GM23338 (cell line): ENCODE results near the gene BRD3. TPM values are rescaled to one million over a fixed set of nuclear protein-coding genes. Genes with fewer than 3 reads are reported as not detected.

Experiments
- ATAC-seq: fragments of 200-7000 bp; cut with Tn5 transposase; 3 replicates; pipeline ENCODE4 v1.9.1; 2020
- DNase-seq: peaks from one replicate; pipeline ENCODE4 v3.0.0-alpha.2; 2015; ENCODE audit warnings: low spot score
- H2AFZ ChIP-seq: fragments of 200-600 bp; sonication (generic); 2 replicates; pipeline ENCODE4 v1.8.0; 2016; ENCODE audit warnings: antibody characterized with exemption, mild to moderate bottlenecking, moderate library complexity
- H3F3A ChIP-seq: fragments of 200-600 bp; sonication (generic); replicated peaks from 2 replicates; pipeline ENCODE4 v1.8.0; 2017; ENCODE audit warnings: antibody characterized with exemption, mixed run types, low read depth
- H3K27ac ChIP-seq: fragments of 200-600 bp; sonication (generic); 2 replicates; pipeline ENCODE4 v1.6.1; 2016; ENCODE audit warnings: low read depth
- H3K27me3 ChIP-seq: fragments of 200-600 bp; sonication (generic); 2 replicates; pipeline ENCODE4 v1.8.0; 2016; ENCODE audit warnings: mild to moderate bottlenecking, mixed run types, moderate library complexity; ENCODE audit not compliant: insufficient read depth
- H3K36me3 ChIP-seq: fragments of 200-600 bp; sonication (generic); 2 replicates; pipeline ENCODE4 v1.8.0; 2016; ENCODE audit warnings: mild to moderate bottlenecking; ENCODE audit not compliant: insufficient read depth
- H3K4me1 ChIP-seq: fragments of 200-600 bp; sonication (generic); 2 replicates; pipeline ENCODE4 v1.8.0; 2016; ENCODE audit warnings: mild to moderate bottlenecking, moderate library complexity; ENCODE audit not compliant: insufficient read depth
- H3K4me2 ChIP-seq: fragments of 200-600 bp; sonication (generic); 2 replicates; pipeline ENCODE4 v1.7.1; 2017; ENCODE audit warnings: mixed run types
- H3K4me3 ChIP-seq: fragments of 200-600 bp; sonication (generic); 2 replicates; pipeline ENCODE4 v1.6.1; 2016; ENCODE audit warnings: mixed run types
- H3K79me2 ChIP-seq: fragments of 200-600 bp; sonication (generic); replicated peaks from 2 replicates; pipeline ENCODE4 v1.8.0; 2017; ENCODE audit warnings: mild to moderate bottlenecking; ENCODE audit not compliant: insufficient read depth
- H3K9me2 ChIP-seq: fragments of 200-600 bp; sonication (generic); 2 replicates; pipeline ENCODE4 v1.8.0; 2017; ENCODE audit not compliant: insufficient read depth
- H4K20me1 ChIP-seq: fragments of 200-600 bp; sonication (generic); replicated peaks from 2 replicates; pipeline ENCODE4 v1.8.0; 2017; ENCODE audit warnings: mild to moderate bottlenecking; ENCODE audit not compliant: insufficient read depth
- H3K27ac Mint-ChIP-seq: 2 replicates; pipeline ENCODE4 v1.8.0; 2020; ENCODE audit warnings: inconsistent platforms, mild to moderate bottlenecking, moderate library complexity, mixed read lengths
- H3K27me3 Mint-ChIP-seq: 3 replicates; pipeline ENCODE4 v1.8.0; 2022; ENCODE audit warnings: low read depth, mild to moderate bottlenecking, moderate library complexity, mixed read lengths, inconsistent platforms; ENCODE audit not compliant: insufficient read depth, poor library complexity
- H3K36me3 Mint-ChIP-seq: 3 replicates; pipeline ENCODE4 v1.8.0; 2021; ENCODE audit warnings: low read depth, mild to moderate bottlenecking, inconsistent platforms, moderate library complexity, mixed read lengths
- H3K4me1 Mint-ChIP-seq: 3 replicates; pipeline ENCODE4 v1.8.0; 2020; ENCODE audit warnings: mild to moderate bottlenecking, inconsistent platforms, mixed read lengths
- H3K4me3 Mint-ChIP-seq: 3 replicates; pipeline ENCODE4 v1.8.0; 2021; ENCODE audit warnings: moderate library complexity, mild to moderate bottlenecking, inconsistent platforms, mixed read lengths
- H3K9me3 Mint-ChIP-seq: 3 replicates; pipeline ENCODE4 v1.8.0; 2020; ENCODE audit warnings: moderate library complexity, mild to moderate bottlenecking, inconsistent platforms, mixed read lengths
- CREB1 ChIP-seq: fragments of 250-450 bp; sonication (Bioruptor Pico); IDR thresholded peaks from 2 replicates; pipeline ENCODE4 v1.5.0; 2020; ENCODE audit warnings: low read depth, mild to moderate bottlenecking, moderate library complexity
- CTCF ChIP-seq, 2 experiments: fragments of 200-600 bp in 1 of 2; sonication (generic) in 1 of 2; conservative IDR thresholded peaks; 2 replicates each; pipeline versions ENCODE4 v1.5.1 to v1.6.1; 2016 to 2017; ENCODE audit warnings: antibody characterized with exemption in 2 of 2, low read depth in 2 of 2, mild to moderate bottlenecking in 2 of 2, moderate library complexity in 1 of 2
- ETS1 ChIP-seq: IDR thresholded peaks from 2 replicates; pipeline ENCODE4 v1.6.1; 2016; ENCODE audit warnings: antibody characterized with exemption
- EZH2phosphoT487 ChIP-seq: fragments of 200-600 bp; sonication (generic); IDR thresholded peaks from one replicate; pipeline ENCODE4 v1.8.1; 2018; ENCODE audit warnings: antibody characterized with exemption; ENCODE audit not compliant: unreplicated experiment
- NANOG ChIP-seq: IDR thresholded peaks from 2 replicates; pipeline ENCODE4 v1.6.1; 2016; ENCODE audit warnings: antibody characterized with exemption, borderline replicate concordance
- POLR2AphosphoS5 ChIP-seq: IDR thresholded peaks from 2 replicates; pipeline ENCODE4 v1.6.1; 2016; ENCODE audit warnings: antibody characterized with exemption, low read depth
- REST ChIP-seq: IDR thresholded peaks from one replicate; pipeline ENCODE4 v1.6.1; 2018; ENCODE audit warnings: antibody characterized with exemption; ENCODE audit not compliant: unreplicated experiment
- STAT1 ChIP-seq: IDR thresholded peaks from one replicate; pipeline ENCODE4 v1.6.1; 2016; ENCODE audit warnings: antibody characterized with exemption; ENCODE audit not compliant: unreplicated experiment
- ZNF114 ChIP-seq: fragments of 250-450 bp; sonication (Bioruptor Pico); IDR thresholded peaks from 2 replicates; pipeline ENCODE4 v1.5.0; 2020; ENCODE audit warnings: mild to moderate bottlenecking, moderate library complexity
- polyA plus RNA-seq: library from polyadenylated mRNA; unstranded; fragments of >200 nt; fragmentation: Nextera tagmentation; extraction: Ambion mirVana; gene quantifications from 2 replicates; pipeline ENCODE4 v1.2.1, GENCODE V29; 2016
- total RNA-seq: library from RNA; depleted of rRNA; stranded (reverse); fragments of >200 nt; shearing (Covaris generic); gene quantifications from 2 replicates; pipeline ENCODE4 v1.2.3, GENCODE V29; 2014

The BRD3 gene
- total and polyA plus RNA-seq, 2 experiments from 2014 or later: 46.0 to 88.0 TPM

GRCh38 chr9:134035041-134036039, 32.5 kb downstream of the BRD3 start:
- Mint-ChIP-seq H3K9me3 (no peaks in the 10 kb centered on the region), H3K27me3 (peaks cover 12% of the 10 kb centered on the region), H3K27ac (no peak overlapping the region), H3K4me1 (no peaks in the 10 kb centered on the region), H3K36me3 (peaks cover 74% of the 10 kb centered on the region), H3K4me3 (no peak overlapping the region)
- Histone ChIP-seq H3K27ac (no peak overlapping the region), H3K79me2 (peaks cover 6% of the 10 kb centered on the region; the same call in 1 of the 2 replicates), H3F3A (0 out of 2 replicates have a peak, but pooled peaks cover 5% of the 10 kb centered on the region), H2AFZ (no peak overlapping the region), H4K20me1 (peaks cover 7% of the 10 kb centered on the region; the same call in 1 of the 2 replicates), H3K4me1 (no peaks in the 10 kb centered on the region), H3K27me3 (no peaks in the 10 kb centered on the region), H3K4me3 (no peak overlapping the region), H3K4me2 (no peak overlapping the region), H3K9me2 (no peaks in the 10 kb centered on the region), H3K36me3 (peaks cover 40% of the 10 kb centered on the region; the same call in 1 of the 2 replicates)
- no peak for DNase-seq
- ATAC-seq: no peak
- TF ChIP-seq STAT1: no peak
- no peak for TF ChIP-seq POLR2AphosphoS5
- TF ChIP-seq CREB1 (CRISPR knock-in tag): no peak
- no peak for TF ChIP-seq NANOG
- TF ChIP-seq ETS1: no peak
- no peak for TF ChIP-seq ZNF114 (CRISPR knock-in tag)

- Mint-ChIP-seq H3K27ac (no peak overlapping the region), H3K36me3 (peaks cover 65% of the 10 kb centered on the region), H3K4me1 (no peaks in the 10 kb centered on the region), H3K27me3 (peaks cover 10% of the 10 kb centered on the region), H3K4me3 (no peak overlapping the region), H3K9me3 (no peaks in the 10 kb centered on the region)
- no peak overlapping the region for H3K4me3 ChIP-seq
- H4K20me1 ChIP-seq: peaks cover 7% of the 10 kb centered on the region; the same call in 1 of the 2 replicates
- ATAC-seq (no peak), DNase-seq (no peak)
- 0 out of 2 replicates have a peak, but pooled peaks cover 5% of the 10 kb centered on the region for H3F3A ChIP-seq
- H2AFZ ChIP-seq: no peak overlapping the region
- peaks cover 40% of the 10 kb centered on the region; the same call in 1 of the 2 replicates for H3K36me3 ChIP-seq
- H3K9me2 ChIP-seq: no peaks in the 10 kb centered on the region
- no peak overlapping the region for H3K4me2 ChIP-seq
- no peaks in the 10 kb centered on the region for H3K4me1 ChIP-seq
- H3K27me3 ChIP-seq: no peaks in the 10 kb centered on the region
- no peak overlapping the region for H3K27ac ChIP-seq
- peaks cover 6% of the 10 kb centered on the region; the same call in 1 of the 2 replicates for H3K79me2 ChIP-seq
- TF ChIP-seq CREB1 (CRISPR knock-in tag) (no peak), REST (no peak), ETS1 (no peak), ZNF114 (CRISPR knock-in tag) (no peak), NANOG (no peak), CTCF (conservative IDR thresholded peaks at IDR 0.05; ENCODE audit: low read depth in 2 of 2) (no peak), EZH2phosphoT487 (no peak)
These were observed 33.4 kb downstream of the BRD3 start for GRCh38 chr9:134034215-134035040.
